Common myeloid progenitor, CD34-positive (primary cell): ENCODE results near the gene MRTFB.

Source experiments
- CTCF ChIA-PET: fragments of 350-600 bp; sonication (Branson Sonifier 250); formaldehyde crosslinking; loops from one replicate; lab custom pipeline; 2021; ENCODE audit warnings: antibody characterized with exemption; lab: Charles Lee
- POLR2A ChIA-PET: fragments of 350-600 bp; sonication (Branson Sonifier 250); formaldehyde crosslinking; loops from one replicate; lab custom pipeline; 2021; ENCODE audit warnings: antibody characterized with exemption; lab: Charles Lee
- DNase-seq, 3 donors: peaks; one replicate each; pipeline versions ENCODE4 v3.0.0 to v3.0.0-alpha.2; 2013
- H3K27ac ChIP-seq, 2 experiments: 1 replicate in 1 of 2; 2 replicates in 1 of 2; pipeline ENCODE4 v1.7.0; 2013; ENCODE audit warnings: inconsistent platforms in 2 of 2, low read length in 2 of 2, mild to moderate bottlenecking in 2 of 2, low read depth in 1 of 2, moderate library complexity in 1 of 2; ENCODE audit not compliant: severe bottlenecking in 2 of 2, insufficient read depth in 1 of 2, poor library complexity in 1 of 2
- H3K27me3 ChIP-seq, 5 experiments: replicated peaks in 2 of 5; 1 replicate in 3 of 5; 2 replicates in 2 of 5; pipeline versions ENCODE4 v1.6.1 to v1.7.0; 2013; ENCODE audit warnings: low read length in 4 of 5, mild to moderate bottlenecking in 2 of 5, moderate library complexity in 2 of 5, inconsistent platforms in 1 of 5; ENCODE audit not compliant: insufficient read depth in 5 of 5, control insufficient read depth in 4 of 5
- H3K36me3 ChIP-seq, 4 experiments: 1 replicate in 2 of 4; 2 replicates in 2 of 4; pipeline versions ENCODE4 v1.6.1 to v1.7.0; 2013; ENCODE audit warnings: low read length in 3 of 4, control low read depth in 1 of 4, mild to moderate bottlenecking in 1 of 4; ENCODE audit not compliant: control insufficient read depth in 4 of 4, insufficient read depth in 4 of 4
- H3K4me1 ChIP-seq, 4 experiments: 1 replicate in 3 of 4; 2 replicates in 1 of 4; pipeline versions ENCODE4 v1.6.1 to v1.7.1; 2013; ENCODE audit warnings: low read length in 3 of 4, mild to moderate bottlenecking in 3 of 4, control low read depth in 1 of 4, inconsistent platforms in 1 of 4, moderate library complexity in 1 of 4; ENCODE audit not compliant: control insufficient read depth in 4 of 4, insufficient read depth in 4 of 4; ENCODE audit errors: control extremely low read depth in 1 of 4
- H3K4me3 ChIP-seq, 7 experiments: 1 replicate in 4 of 7; 2 replicates in 3 of 7; pipeline versions ENCODE4 v1.5.1 to v1.7.0; 2013; ENCODE audit warnings: mild to moderate bottlenecking in 7 of 7, low read length in 6 of 7, moderate library complexity in 6 of 7, inconsistent platforms in 2 of 7, low read depth in 2 of 7, control low read depth in 1 of 7; ENCODE audit not compliant: insufficient read depth in 4 of 7, control insufficient read depth in 1 of 7; ENCODE audit errors: extremely low read depth in 1 of 7
- H3K9me3 ChIP-seq, 5 experiments: 1 replicate in 4 of 5; 2 replicates in 1 of 5; pipeline versions ENCODE4 v1.6.1 to v1.7.1; 2013; ENCODE audit warnings: low read length in 4 of 5, mild to moderate bottlenecking in 2 of 5, inconsistent platforms in 1 of 5, low read depth in 1 of 5, moderate library complexity in 1 of 5; ENCODE audit not compliant: control insufficient read depth in 4 of 5, insufficient read depth in 2 of 5; ENCODE audit errors: control extremely low read depth in 1 of 5
- WGBS: methylation state at CpG from one replicate; pipeline ENCODE4 v1.1.5; 2013; ENCODE audit not compliant: insufficient coverage; 5-methylcytosine and 5-hydroxymethylcytosine counted together

Gene MRTFB

GRCh38 chr16:14304891-14305460 is 233.9 kb downstream of the MRTFB start:
- H3K4me3 ChIP-seq = no peak overlapping the region
- ChIA-PET POLR2A (no interaction called here), CTCF (no interaction called here)
- H3K27me3 ChIP-seq = peaks cover 4 to 46% (median 16%) of the 10 kb centered on the region in 5 experiments
- no peak overlapping the region for H3K27ac ChIP-seq
- WGBS = 100% methylated on average over 1 of the region's 12 CpGs
- H3K36me3 ChIP-seq = no peaks in the 10 kb centered on the region
- DNase-seq = no peak
- H3K9me3 ChIP-seq = no peaks in the 10 kb centered on the region
- peaks cover 8 to 46% (median 41%) of the 10 kb centered on the region in 4 experiments for H3K4me1 ChIP-seq

- H3K4me3 ChIP-seq = no peak overlapping the region
- H3K9me3 ChIP-seq = no peaks in the 10 kb centered on the region
- no peaks in the 10 kb centered on the region for H3K36me3 ChIP-seq
- ChIA-PET POLR2A (no interaction called here), CTCF (no interaction called here)
- H3K4me1 ChIP-seq = peaks cover 8 to 47% (median 44%) of the 10 kb centered on the region in 4 experiments
- no peak overlapping the region for H3K27ac ChIP-seq
- H3K27me3 ChIP-seq = peaks cover 4 to 35% (median 14%) of the 10 kb centered on the region in 5 experiments
- over 99% methylated on average over 10 of the region's 11 CpGs for WGBS
- DNase-seq = no peak
Measured at GRCh38 chr16:14306485-14307058, 235.5 kb downstream of the MRTFB start.

- no peak overlapping the region for H3K27ac ChIP-seq
- 95% methylated on average over 10 of the region's 10 CpGs for whole genome bisulfite sequencing
- H3K27me3 ChIP-seq = peaks cover 4 to 33% (median 14%) of the 10 kb centered on the region in 5 experiments
- no peak overlapping the region for H3K4me3 ChIP-seq
- no peaks in the 10 kb centered on the region for H3K36me3 ChIP-seq
- POLR2A ChIA-PET = no interaction called here
- H3K9me3 ChIP-seq = no peaks in the 10 kb centered on the region
- CTCF ChIA-PET = no interaction called here
- peaks cover 8 to 45% (median 42%) of the 10 kb centered on the region in 4 experiments for H3K4me1 ChIP-seq
- no peak for DNase-seq
Measured at GRCh38 chr16:14307059-14307526, 236.0 kb downstream of the MRTFB start.

GRCh38 chr16:14307527-14308367 is 236.6 kb downstream of the MRTFB start:
- H3K9me3 ChIP-seq = no peaks in the 10 kb centered on the region
- no peak overlapping the region for H3K4me3 ChIP-seq
- no peak for DNase-seq
- peaks cover 4 to 27% (median 14%) of the 10 kb centered on the region in 5 experiments for H3K27me3 ChIP-seq
- peaks cover 8 to 39% (median 37%) of the 10 kb centered on the region in 4 experiments for H3K4me1 ChIP-seq
- ChIA-PET CTCF (interaction anchor here (1.3 kb wide), 1 partner anchor 21 kb away, joined by 3 read pairs; no protein-coding TSS in a partner anchor), POLR2A (no interaction called here)
- H3K27ac ChIP-seq = no peak overlapping the region
- 95% methylated on average over 18 of the region's 23 CpGs for WGBS
- H3K36me3 ChIP-seq = no peaks in the 10 kb centered on the region

- H3K27ac ChIP-seq = no peak overlapping the region
- no peak overlapping the region for H3K4me3 ChIP-seq
- DNase-seq = no peak
- CTCF ChIA-PET = interaction anchor here (1.3 kb wide), 1 partner anchor 22 kb away, joined by 3 read pairs; no protein-coding TSS in a partner anchor
- WGBS = 100% methylated on average over 1 of the region's 1 CpG
- no peaks in the 10 kb centered on the region for H3K36me3 ChIP-seq
- H3K9me3 ChIP-seq = no peaks in the 10 kb centered on the region
- POLR2A ChIA-PET = interaction anchor here (0.6 kb wide), 1 partner anchor 189 kb away, joined by 3 read pairs; no protein-coding TSS in a partner anchor
- H3K27me3 ChIP-seq = peaks cover 4 to 21% (median 12%) of the 10 kb centered on the region in 5 experiments
- peaks cover 8 to 33% (median 31%) of the 10 kb centered on the region in 4 experiments for H3K4me1 ChIP-seq
Measured at GRCh38 chr16:14308368-14308723, 237.2 kb downstream of the MRTFB start.

GRCh38 chr16:14309001-14309886 is 238.1 kb downstream of the MRTFB start:
- Histone ChIP-seq H3K27ac (no peak overlapping the region), H3K9me3 (no peaks in the 10 kb centered on the region), H3K4me3 (peak overlapping the region in 6 of 7 experiments; percentile 15 to 67 (median 39)), H3K27me3 (peaks cover 2 to 12% (median 6%) of the 10 kb centered on the region in 5 experiments), H3K36me3 (no peaks in the 10 kb centered on the region), H3K4me1 (peaks cover 8 to 30% (median 25%) of the 10 kb centered on the region in 4 experiments)
- CTCF ChIA-PET = interaction anchor here (0.6 to 1.3 kb wide), 4 partner anchors 8 to 231 kb away, joined by 3 to 4 read pairs (median 3); no protein-coding TSS in a partner anchor
- POLR2A ChIA-PET = interaction anchor here (0.6 kb wide), 1 partner anchor 190 kb away, joined by 3 read pairs; no protein-coding TSS in a partner anchor
- DNase-seq = peak in 2 of 3 donors; percentile 44 to 54
- 31% methylated on average over 20 of the region's 26 CpGs for WGBS
